Loucy (cell line): Measurements from ENCODE around the gene COL5A1.

Source experiments
- H2AFZ ChIP-seq: fragments of 200-600 bp; sonication (generic); 2 replicates; pipeline ENCODE4 v1.6.0; 2016; ENCODE audit warnings: antibody characterized with exemption, mild to moderate bottlenecking, low read length, moderate library complexity
- H3F3A ChIP-seq: fragments of 200-600 bp; 2 replicates; pipeline ENCODE4 v1.6.0; 2016; ENCODE audit warnings: antibody characterized with exemption, low read depth, mild to moderate bottlenecking
- H3K27me3 ChIP-seq: fragments of 200-600 bp; sonication (generic); 2 replicates; pipeline ENCODE4 v1.6.1; 2014; ENCODE audit warnings: low read length, mild to moderate bottlenecking; ENCODE audit not compliant: insufficient read depth, poor library complexity, severe bottlenecking
- H3K36me3 ChIP-seq: fragments of 200-600 bp; sonication (generic); 2 replicates; pipeline ENCODE4 v1.6.1; 2016; ENCODE audit warnings: low read length; ENCODE audit not compliant: insufficient read depth
- H3K4me1 ChIP-seq: fragments of 200-600 bp; sonication (generic); 2 replicates; pipeline ENCODE4 v1.5.1; 2014; ENCODE audit warnings: low read length, mild to moderate bottlenecking; ENCODE audit not compliant: insufficient read depth, poor library complexity, severe bottlenecking
- H3K4me2 ChIP-seq: fragments of 200-600 bp; sonication (generic); 2 replicates; pipeline ENCODE4 v1.6.0; 2014; ENCODE audit warnings: antibody characterized with exemption, low read length, low read depth, mild to moderate bottlenecking; ENCODE audit not compliant: poor library complexity, severe bottlenecking
- H3K4me3 ChIP-seq: fragments of 200-600 bp; sonication (generic); 2 replicates; pipeline ENCODE4 v1.5.1; 2014; ENCODE audit warnings: low read length, mild to moderate bottlenecking, mixed read lengths; ENCODE audit not compliant: poor library complexity, severe bottlenecking
- H3K79me2 ChIP-seq: fragments of 200-600 bp; sonication (generic); 2 replicates; pipeline ENCODE4 v1.6.1; 2014; ENCODE audit warnings: low read length; ENCODE audit not compliant: insufficient read depth
- H3K9ac ChIP-seq: fragments of 200-600 bp; sonication (generic); 2 replicates; pipeline ENCODE4 v1.6.0; 2014; ENCODE audit warnings: mild to moderate bottlenecking, low read depth, low read length, moderate library complexity; ENCODE audit not compliant: poor library complexity, severe bottlenecking
- H3K9me2 ChIP-seq: fragments of 200-600 bp; sonication (generic); replicated peaks from 2 replicates; pipeline ENCODE4 v1.6.1; 2016; ENCODE audit warnings: low read depth, low read length, mixed read lengths
- H3K9me3 ChIP-seq: fragments of 200-600 bp; sonication (generic); 2 replicates; pipeline ENCODE4 v1.6.1; 2014; ENCODE audit warnings: mild to moderate bottlenecking, antibody characterized with exemption, low read length, low read depth; ENCODE audit not compliant: insufficient read depth
- H4K20me1 ChIP-seq: fragments of 200-600 bp; sonication (generic); 2 replicates; pipeline ENCODE4 v1.6.0; 2014; ENCODE audit warnings: antibody characterized with exemption, low read length, mild to moderate bottlenecking; ENCODE audit not compliant: insufficient read depth, poor library complexity, severe bottlenecking
- CTCF ChIP-seq: fragments of 200-600 bp; sonication (generic); conservative IDR thresholded peaks from 2 replicates; pipeline ENCODE4 v1.5.1; 2014; ENCODE audit warnings: mild to moderate bottlenecking, antibody characterized with exemption, low read length
- EZH2phosphoT487 ChIP-seq: fragments of 200-600 bp; IDR thresholded peaks from 2 replicates; pipeline ENCODE4 v1.6.1; 2018; ENCODE audit warnings: antibody characterized with exemption, mild to moderate bottlenecking, moderate library complexity, borderline replicate concordance

COL5A1 gene

GRCh38 chr9:134743853-134744252 is 102.2 kb downstream of the COL5A1 start:
- no peaks in the 10 kb centered on the region for H3K27me3 ChIP-seq
- H3K36me3 ChIP-seq = peaks cover 14% of the 10 kb centered on the region; the same call in 1 of the 2 replicates
- no peaks in the 10 kb centered on the region for H3K4me1 ChIP-seq
- H2AFZ ChIP-seq = no peak overlapping the region
- H3K4me3 ChIP-seq = no peak overlapping the region
- no peaks in the 10 kb centered on the region for H4K20me1 ChIP-seq
- H3K9me2 ChIP-seq = no peaks in the 10 kb centered on the region
- H3K79me2 ChIP-seq = no peaks in the 10 kb centered on the region
- TF ChIP-seq CTCF = no peak
- TF ChIP-seq EZH2phosphoT487 = no peak
- no peaks in the 10 kb centered on the region for H3F3A ChIP-seq
- H3K4me2 ChIP-seq = no peak overlapping the region
- no peaks in the 10 kb centered on the region for H3K9me3 ChIP-seq
- H3K9ac ChIP-seq = no peak overlapping the region

GRCh38 chr9:134744385-134745295 is 103.0 kb downstream of the COL5A1 start:
- Histone ChIP-seq H3F3A (no peaks in the 10 kb centered on the region), H3K4me3 (no peak overlapping the region), H3K4me2 (no peak overlapping the region), H3K4me1 (no peaks in the 10 kb centered on the region), H3K36me3 (peaks cover 14% of the 10 kb centered on the region; the same call in 1 of the 2 replicates), H3K27me3 (no peaks in the 10 kb centered on the region), H3K79me2 (no peaks in the 10 kb centered on the region), H2AFZ (no peak overlapping the region), H4K20me1 (no peaks in the 10 kb centered on the region), H3K9me3 (no peaks in the 10 kb centered on the region), H3K9ac (no peak overlapping the region), H3K9me2 (no peaks in the 10 kb centered on the region)
- TF ChIP-seq EZH2phosphoT487 (no peak), CTCF (no peak)

- no peaks in the 10 kb centered on the region for H3K9me3 ChIP-seq
- H3K4me1 ChIP-seq = peaks cover 14% of the 10 kb centered on the region
- no peaks in the 10 kb centered on the region for H3K9me2 ChIP-seq
- no peaks in the 10 kb centered on the region for H3K79me2 ChIP-seq
- H3K4me2 ChIP-seq = no peak overlapping the region
- no peaks in the 10 kb centered on the region for H4K20me1 ChIP-seq
- no peaks in the 10 kb centered on the region for H3F3A ChIP-seq
- H3K27me3 ChIP-seq = no peaks in the 10 kb centered on the region
- peaks cover 14% of the 10 kb centered on the region; the same call in 1 of the 2 replicates for H3K36me3 ChIP-seq
- H3K4me3 ChIP-seq = no peak overlapping the region
- no peak overlapping the region for H3K9ac ChIP-seq
- no peak for TF ChIP-seq EZH2phosphoT487
- no peak for TF ChIP-seq CTCF
- no peak overlapping the region for H2AFZ ChIP-seq
Measured at GRCh38 chr9:134747951-134748489, 106.4 kb downstream of the COL5A1 start.
